BLaER1 (cell line): ENCODE results near the gene CWC15.
"Not testable (repeated sequence)": the region's sequence is repeated elsewhere in the genome, so short reads cannot be mapped to it uniquely, and the experiment has no call there.

Experiments used
- H3K27ac ChIP-seq: shearing (Covaris generic); formaldehyde crosslinking; 2 replicates; pipeline ENCODE4 v1.8.1; 2022
- H3K27me3 ChIP-seq: shearing (Covaris generic); formaldehyde crosslinking; 2 replicates; pipeline ENCODE4 v1.8.1; 2022
- H3K36me3 ChIP-seq: shearing (Covaris generic); formaldehyde crosslinking; 2 replicates; pipeline ENCODE4 v1.8.1; 2022
- H3K4me1 ChIP-seq: shearing (Covaris generic); formaldehyde crosslinking; 2 replicates; pipeline ENCODE4 v1.8.1; 2022
- H3K4me2 ChIP-seq: shearing (Covaris generic); formaldehyde crosslinking; 2 replicates; pipeline ENCODE4 v1.8.1; 2022
- H3K4me3 ChIP-seq: shearing (Covaris generic); formaldehyde crosslinking; 2 replicates; pipeline ENCODE4 v1.8.1; 2022
- H3K9ac ChIP-seq: shearing (Covaris generic); formaldehyde crosslinking; 2 replicates; pipeline ENCODE4 v1.8.1; 2022
- H3K9me3 ChIP-seq: shearing (Covaris generic); formaldehyde crosslinking; 2 replicates; pipeline ENCODE4 v1.8.1; 2022
- H4K20me1 ChIP-seq: shearing (Covaris generic); formaldehyde crosslinking; 2 replicates; pipeline ENCODE4 v1.8.1; 2022
- Cebpa-rat ChIP-seq: shearing (Covaris generic); IDR thresholded peaks from 2 replicates; pipeline ENCODE4 v1.8.1; 2022

CWC15 gene

DNA sequence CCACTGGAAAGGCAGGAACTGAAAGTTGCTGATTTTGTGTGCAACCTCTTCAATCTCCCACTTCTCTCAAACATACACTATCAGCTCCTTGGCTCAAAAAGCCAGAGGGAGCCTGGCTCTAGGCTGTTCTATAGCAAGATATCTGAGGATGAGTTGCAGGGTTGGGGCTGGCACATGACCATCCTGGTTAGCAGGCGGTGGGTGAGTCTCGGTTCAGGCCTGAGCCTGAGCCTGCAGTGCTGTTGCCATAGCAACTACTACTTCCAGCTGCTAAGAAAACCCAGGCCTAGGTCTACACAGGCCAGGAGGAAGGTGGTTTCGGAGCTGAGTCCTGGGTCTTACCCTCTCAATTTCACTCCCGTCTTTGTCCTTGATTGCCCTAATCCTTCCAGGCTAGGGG, 39.0 kb downstream of the CWC15 start:
- Histone ChIP-seq H3K9ac (0 out of 2 replicates have a peak overlapping the region, but pooled peaks have one; percentile 34), H4K20me1 (no peaks in the 10 kb centered on the region), H3K4me2 (peak overlapping the region; percentile 82), H3K4me1 (peaks cover 53% of the 10 kb centered on the region), H3K27me3 (no peaks in the 10 kb centered on the region), H3K27ac (peak overlapping the region; percentile 68), H3K4me3 (peak overlapping the region; percentile 23; the same call in 1 of the 2 replicates), H3K36me3 (no peaks in the 10 kb centered on the region), H3K9me3 (no peaks in the 10 kb centered on the region)
- no peak for TF ChIP-seq Cebpa-rat

DNA sequence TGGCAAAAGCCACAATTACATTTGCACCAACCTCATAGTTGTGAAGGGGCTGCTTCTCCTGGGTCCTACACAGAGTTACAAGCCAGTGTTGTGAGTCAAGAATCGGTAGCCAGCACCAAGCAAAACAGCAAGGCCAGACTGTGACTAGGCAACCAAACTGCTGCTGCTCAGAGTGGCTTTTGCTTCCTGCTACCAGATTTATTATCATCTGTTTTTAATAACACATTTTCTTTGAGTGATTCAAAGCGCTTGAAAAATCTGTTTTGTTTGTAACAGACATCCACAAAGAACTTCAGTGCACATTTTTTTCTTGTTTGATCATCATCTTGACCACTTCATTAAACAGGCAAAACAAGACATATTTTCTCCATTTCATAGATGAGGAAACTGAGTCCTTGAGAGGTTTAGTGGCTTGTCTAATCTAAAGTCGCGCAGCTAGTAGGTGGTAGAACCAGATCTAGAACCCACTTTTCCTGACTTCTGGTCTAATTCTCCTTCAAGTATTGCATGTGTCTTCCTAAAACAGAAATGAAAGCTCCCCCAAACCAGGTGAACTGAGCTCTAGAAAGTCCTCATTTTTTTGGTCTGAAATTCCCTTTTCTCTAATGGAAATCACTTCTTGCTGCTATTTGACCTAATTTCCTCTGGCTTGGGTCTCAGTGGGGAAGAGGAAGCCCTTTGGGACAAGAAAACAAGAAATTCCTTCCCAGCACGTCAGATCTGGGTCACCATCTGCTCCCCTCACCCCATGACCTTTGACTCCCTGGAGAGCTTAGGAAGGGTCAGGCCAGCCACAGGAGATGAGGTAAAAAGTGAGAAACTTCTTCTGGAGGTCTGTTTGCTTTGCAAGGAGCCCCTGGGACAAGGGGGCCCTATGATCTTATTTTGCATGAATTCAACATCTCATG, 39.9 kb downstream of the CWC15 start:
- H3K27ac ChIP-seq, result peak overlapping the region; percentile 68

DNA sequence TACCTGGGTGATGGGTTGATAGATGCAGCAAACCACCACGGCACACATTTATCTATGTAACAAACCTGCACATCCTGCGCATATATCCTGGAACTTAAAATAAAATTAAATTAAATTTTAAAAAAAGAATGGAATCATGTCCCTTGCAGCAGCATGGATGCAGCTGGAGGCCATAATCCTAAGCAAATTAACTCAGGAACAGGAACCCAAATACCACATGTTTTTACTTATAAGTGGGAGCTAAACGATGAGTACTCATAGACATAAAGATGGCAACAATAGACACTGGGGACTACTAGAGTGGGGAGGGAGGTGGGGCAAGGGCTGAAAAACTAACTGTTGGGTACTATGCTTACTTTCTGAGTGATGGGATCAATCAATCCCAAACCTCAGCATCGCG, 40.9 kb downstream of the CWC15 start:
- Histone ChIP-seq H3K36me3 (no peaks in the 10 kb centered on the region), H3K4me3 (no peak overlapping the region), H3K27ac (peak overlapping the region; percentile 68; the same call in 1 of the 2 replicates), H3K9me3 (no peaks in the 10 kb centered on the region), H4K20me1 (no peaks in the 10 kb centered on the region), H3K4me1 (peaks cover 71% of the 10 kb centered on the region), H3K9ac (no peak overlapping the region), H3K4me2 (peak overlapping the region; percentile 82; the same call in 1 of the 2 replicates), H3K27me3 (no peaks in the 10 kb centered on the region)
- TF ChIP-seq Cebpa-rat, result no peak

More for the DNA sequence above, 39.9 kb downstream of the CWC15 start:
- Histone ChIP-seq H3K4me2 (peak overlapping the region; percentile 82), H3K9ac (0 out of 2 replicates have a peak overlapping the region, but pooled peaks have one; percentile 34), H3K4me1 (peaks cover 62% of the 10 kb centered on the region), H4K20me1 (no peaks in the 10 kb centered on the region), H3K4me3 (no peak overlapping the region; the same call in 1 of the 2 replicates), H3K9me3 (no peaks in the 10 kb centered on the region), H3K27me3 (no peaks in the 10 kb centered on the region), H3K36me3 (no peaks in the 10 kb centered on the region)
- no peak for TF ChIP-seq Cebpa-rat

DNA sequence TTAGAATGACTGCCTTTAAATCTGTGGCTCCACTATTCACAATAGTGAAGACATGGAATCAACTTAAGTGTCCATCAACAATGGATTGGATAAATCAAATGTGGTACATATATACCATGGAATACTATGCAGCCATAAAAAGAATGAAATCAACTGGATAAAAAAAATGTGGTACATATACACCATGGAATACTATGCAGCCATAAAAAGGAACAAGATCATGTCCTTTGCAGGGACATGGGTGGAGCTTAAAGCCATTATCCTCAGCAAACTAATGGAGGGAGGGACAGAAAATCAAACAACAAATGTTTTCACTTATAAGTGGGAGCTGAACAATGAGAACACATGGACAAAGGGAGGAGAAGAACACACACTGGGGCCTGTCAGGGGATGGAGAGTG, 41.3 kb downstream of the CWC15 start:
- not testable (repeated sequence) for H4K20me1 ChIP-seq, H3K27ac ChIP-seq, H3K27me3 ChIP-seq, H3K9me3 ChIP-seq, H3K9ac ChIP-seq, H3K4me2 ChIP-seq, H3K4me3 ChIP-seq, H3K36me3 ChIP-seq
- H3K4me1 ChIP-seq, result peaks cover 76% of the 10 kb centered on the region

DNA sequence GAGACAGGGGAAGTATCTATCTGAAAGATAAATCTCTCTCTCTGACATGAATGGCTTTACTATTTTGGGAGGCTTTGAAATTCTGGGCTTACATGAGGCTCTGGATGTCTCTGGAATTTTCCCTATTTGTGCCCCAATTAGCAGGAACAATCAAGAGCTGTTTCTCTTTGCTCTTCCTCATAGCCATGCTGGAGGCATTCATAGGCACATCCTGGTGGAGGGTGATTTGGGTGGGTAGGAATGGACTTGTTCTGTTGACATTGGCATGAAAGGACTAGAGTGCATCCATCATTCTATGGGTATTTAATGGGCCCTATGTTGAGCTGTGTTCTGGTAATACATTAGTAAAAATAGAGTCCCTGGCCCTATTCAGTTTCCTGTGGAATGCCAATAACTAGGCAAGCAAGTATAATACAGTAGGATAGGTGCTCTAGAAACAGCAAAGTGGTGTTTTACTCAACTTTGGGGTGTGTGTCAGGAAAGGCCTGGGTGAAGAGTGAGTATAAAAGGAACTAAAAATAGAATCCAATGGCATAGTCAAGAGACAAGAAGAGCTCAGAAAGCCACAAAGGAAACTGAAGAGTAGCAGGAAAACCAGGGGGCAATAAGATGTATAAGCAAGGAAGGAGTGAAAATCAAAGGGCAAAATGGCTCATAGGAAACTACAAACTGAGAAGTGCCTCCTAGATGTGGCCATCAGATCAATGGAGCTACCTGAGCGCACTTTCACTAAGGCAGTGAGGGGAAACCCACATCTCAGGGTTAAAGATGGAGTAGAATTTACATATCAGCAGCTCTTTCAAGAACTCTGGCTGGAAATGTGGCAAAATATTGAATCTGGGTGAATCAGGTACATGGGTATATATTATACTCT, 45.0 kb downstream of the CWC15 start:
- peak overlapping the region; percentile 82 for H3K4me2 ChIP-seq
- peak overlapping the region; percentile 77 for H3K27ac ChIP-seq
- peaks cover 11% of the 10 kb centered on the region; the same call in 1 of the 2 replicates for H3K9me3 ChIP-seq
- H3K4me1 ChIP-seq, result peaks cover 81% of the 10 kb centered on the region
- no peaks in the 10 kb centered on the region for H3K27me3 ChIP-seq
- no peaks in the 10 kb centered on the region for H4K20me1 ChIP-seq
- H3K36me3 ChIP-seq, result no peaks in the 10 kb centered on the region
- no peak overlapping the region; the same call in 1 of the 2 replicates for H3K9ac ChIP-seq
- H3K4me3 ChIP-seq, result no peak overlapping the region
- no peak for TF ChIP-seq Cebpa-rat

DNA sequence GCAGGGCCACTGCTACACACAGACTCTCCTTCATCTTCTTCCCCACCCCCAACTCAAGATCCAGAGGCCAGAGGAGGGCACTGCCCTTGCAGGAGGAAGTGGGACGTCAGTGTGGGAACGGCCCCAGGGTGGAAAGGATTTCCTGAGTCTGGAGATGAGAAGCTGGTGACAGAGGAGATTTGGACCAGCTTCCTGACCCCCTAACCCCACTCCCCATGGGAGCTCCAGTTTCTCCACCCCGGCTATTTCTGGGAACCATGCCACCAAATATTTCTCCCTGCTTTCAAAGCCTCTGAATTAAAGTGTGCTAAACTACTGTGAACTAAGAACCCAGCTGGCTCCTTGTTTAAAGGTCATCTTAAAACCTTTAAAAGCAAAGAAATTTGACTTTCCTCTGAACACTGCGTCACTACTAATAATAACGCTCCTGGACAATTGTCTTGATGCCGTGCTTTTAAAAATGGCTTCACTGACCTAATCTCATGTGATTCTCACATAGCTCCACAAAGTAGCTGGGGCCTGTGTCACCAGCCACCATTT, 46.6 kb downstream of the CWC15 start:
- Histone ChIP-seq H3K9me3 (peaks cover 11% of the 10 kb centered on the region; the same call in 1 of the 2 replicates), H3K36me3 (no peaks in the 10 kb centered on the region), H3K27ac (peak overlapping the region; percentile 77), H3K9ac (peak overlapping the region; percentile 49), H3K4me3 (peak overlapping the region; percentile 24; the same call in 1 of the 2 replicates), H3K4me1 (peaks cover 84% of the 10 kb centered on the region), H3K27me3 (no peaks in the 10 kb centered on the region), H4K20me1 (no peaks in the 10 kb centered on the region), H3K4me2 (peak overlapping the region; percentile 82)
- TF ChIP-seq Cebpa-rat, result no peak

DNA sequence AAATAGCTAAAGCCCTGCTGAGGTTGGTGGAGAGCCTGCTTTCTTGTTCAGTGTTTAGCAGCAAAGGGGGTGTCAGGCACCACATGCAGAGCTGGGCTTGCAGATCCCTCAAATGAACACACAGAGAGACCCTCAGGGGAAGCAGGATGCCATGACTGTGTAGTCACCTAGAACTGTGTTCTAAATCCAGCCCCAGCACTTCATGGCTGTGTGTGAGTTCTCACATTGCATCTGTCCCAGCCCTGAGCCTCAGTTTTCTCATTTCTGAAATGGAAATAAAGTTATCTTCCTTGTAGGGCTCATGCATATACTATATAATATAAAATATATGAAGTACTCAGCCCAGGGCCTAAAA, 47.1 kb downstream of the CWC15 start:
- TF ChIP-seq Cebpa-rat, result no peak
- H3K4me2 ChIP-seq, result peak overlapping the region; percentile 82

DNA sequence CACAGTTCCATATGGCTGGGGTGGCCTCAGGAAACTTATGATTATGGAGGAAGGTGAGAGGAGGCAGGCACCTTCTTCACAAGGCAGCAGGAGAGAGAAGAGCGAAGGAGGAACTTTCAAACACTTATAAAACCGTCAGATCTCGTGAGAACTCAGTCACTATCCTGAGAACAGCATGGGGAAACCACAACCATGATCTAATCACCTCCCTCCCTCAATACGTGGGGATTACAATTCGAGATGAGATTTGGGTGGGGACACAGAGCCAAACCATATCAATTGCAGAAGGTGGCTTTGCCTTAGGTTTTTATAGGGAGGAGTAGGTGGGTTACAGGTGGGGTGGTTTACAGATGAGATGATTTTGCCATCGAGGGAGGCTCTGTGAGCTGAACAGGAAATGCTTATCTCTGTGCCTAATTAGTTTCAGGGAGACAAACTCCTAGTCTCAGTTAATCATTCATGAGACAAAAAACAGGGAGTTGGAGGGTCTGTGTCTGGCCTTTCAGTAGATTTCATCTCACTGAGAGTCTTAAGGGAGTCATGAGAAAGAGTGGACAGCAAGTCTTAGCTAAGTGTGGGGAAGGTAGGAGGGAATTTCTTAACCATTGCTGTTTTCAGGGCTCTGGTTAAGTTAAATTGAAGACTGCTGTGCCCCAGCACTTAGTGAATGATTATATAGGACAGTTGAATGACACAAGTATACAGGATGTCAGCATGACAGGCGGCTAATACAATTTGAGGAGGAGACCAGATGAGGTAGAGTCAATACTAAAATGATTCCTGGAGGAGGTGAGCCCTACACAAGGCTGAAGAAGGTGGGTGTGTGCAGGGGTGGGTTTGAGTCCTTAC, 47.7 kb downstream of the CWC15 start:
- Histone ChIP-seq H3K9me3 (peaks cover 11% of the 10 kb centered on the region; the same call in 1 of the 2 replicates), H3K4me2 (peak overlapping the region; percentile 82), H3K36me3 (no peaks in the 10 kb centered on the region), H3K4me1 (peaks cover 84% of the 10 kb centered on the region), H4K20me1 (no peaks in the 10 kb centered on the region), H3K27ac (peak overlapping the region; percentile 77), H3K27me3 (no peaks in the 10 kb centered on the region), H3K4me3 (peak overlapping the region; percentile 31; the same call in 1 of the 2 replicates), H3K9ac (no peak overlapping the region; the same call in 1 of the 2 replicates)
- no peak for TF ChIP-seq Cebpa-rat

More for the DNA sequence above, 47.1 kb downstream of the CWC15 start:
- Histone ChIP-seq H3K36me3 (no peaks in the 10 kb centered on the region), H3K4me3 (0 out of 2 replicates have a peak overlapping the region, but pooled peaks have one; percentile 24), H3K27me3 (no peaks in the 10 kb centered on the region), H3K4me1 (peaks cover 84% of the 10 kb centered on the region), H3K9ac (peak overlapping the region; percentile 49; the same call in 1 of the 2 replicates), H4K20me1 (no peaks in the 10 kb centered on the region), H3K9me3 (peaks cover 11% of the 10 kb centered on the region; the same call in 1 of the 2 replicates), H3K27ac (peak overlapping the region; percentile 77)
